Stomach (tissue), 9 donors: ENCODE measurements around the gene CDK2AP2. TPM values are rescaled to one million over a fixed set of nuclear protein-coding genes. Genes with fewer than 3 reads are reported as not detected.

Source experiments
- DNase-seq, 2 donors: peaks; one replicate each; pipeline versions ENCODE4 v3.0.0 to v3.0.0-alpha.2; 2013 to 2019
- H3K27ac ChIP-seq, 5 donors: fragments of 200-600 bp in 4 of 5; sonication (generic) in 4 of 5; one replicate each; pipeline ENCODE4 v1.5.1; 2013 to 2019; ENCODE audit warnings: mild to moderate bottlenecking in 1 of 5, moderate library complexity in 1 of 5
- H3K27me3 ChIP-seq, 3 donors: fragments of 200-600 bp; sonication (generic); one replicate each; pipeline ENCODE4 v1.5.1; 2017 to 2019; ENCODE audit warnings: mixed run types in 1 of 3
- H3K36me3 ChIP-seq, 4 donors: fragments of 200-600 bp; sonication (generic); 1 replicate in 3 of 4; 2 replicates in 1 of 4; pipeline ENCODE4 v1.5.1; 2016 to 2019
- H3K4me1 ChIP-seq, 4 donors: fragments of 200-600 bp; sonication (generic); one replicate each; pipeline ENCODE4 v1.5.1; 2016 to 2019
- H3K4me3 ChIP-seq, 4 donors: fragments of 200-600 bp; sonication (generic) in 3 of 4; one replicate each; pipeline ENCODE4 v1.5.1; 2016 to 2019; ENCODE audit warnings: mild to moderate bottlenecking in 1 of 4
- H3K9me3 ChIP-seq, 4 donors: fragments of 200-600 bp; sonication (generic); one replicate each; pipeline ENCODE4 v1.5.1; 2016 to 2019
- EP300 ChIP-seq: sonication (generic); formaldehyde crosslinking; IDR thresholded peaks from one replicate; pipeline ENCODE4 v1.6.1; 2017; ENCODE audit warnings: antibody characterized with exemption
- POLR2A ChIP-seq, 4 donors: fragments of 450-650 bp; IDR thresholded peaks; one replicate each; pipeline ENCODE4 v1.6.1; 2016; ENCODE audit warnings: antibody characterized with exemption in 4 of 4, control low read depth in 2 of 4, mild to moderate bottlenecking in 1 of 4, moderate library complexity in 1 of 4
- POLR2AphosphoS5 ChIP-seq, 3 donors: sonication (generic); formaldehyde crosslinking; IDR thresholded peaks; one replicate each; pipeline ENCODE4 v1.6.1; 2016; ENCODE audit warnings: antibody characterized with exemption in 3 of 3
- WGBS, 5 donors: extraction: QIAGEN DNeasy Blood & Tissue Kit in 3 of 5; methylation state at CpG; one replicate each; pipeline versions ENCODE4 v1.1.5 to v1.1.7; 2013 to 2018; 5-methylcytosine and 5-hydroxymethylcytosine counted together
- intact Hi-C: fragments of 100-400 bp; cut with DNase I; formaldehyde crosslinking; loops from one replicate; pipeline ENCODE4 v1.15.1; 2023; ENCODE audit warnings: low total_unique reads
- polyA plus RNA-seq, 3 donors: library from polyadenylated mRNA; stranded (reverse); fragments of 200-250 nt; gene quantifications; one replicate each; pipeline ENCODE4 v1.2.3, GENCODE V29; 2013
- total RNA-seq, 5 donors: library from RNA; depleted of rRNA; stranded (reverse); fragments of >200 nt; gene quantifications; one replicate each; pipeline versions ENCODE4 v1.1.0 to v1.2.3, GENCODE V29; 2014 to 2016
- TF ChIP-seq, protein P1 (sequence below), 7 experiments: fragments of 450-650 bp in 4 of 7; fragments of 200-600 bp in 3 of 7; sonication (generic) in 3 of 7; IDR thresholded peaks; one replicate each; pipeline ENCODE4 v1.5.1; 2016 to 2019; ENCODE audit warnings: antibody characterized with exemption in 7 of 7, control low read depth in 2 of 7, mild to moderate bottlenecking in 1 of 7
- donor health status: healthy with polysubstance abuse.
- donor health status: Bipolar disorder and iron deficiency.
- donor health status: healthy.

CDK2AP2 gene
- total and polyA plus RNA-seq, 8 donors = 8.3 to 95.9 (median 62.3) TPM

DNA sequence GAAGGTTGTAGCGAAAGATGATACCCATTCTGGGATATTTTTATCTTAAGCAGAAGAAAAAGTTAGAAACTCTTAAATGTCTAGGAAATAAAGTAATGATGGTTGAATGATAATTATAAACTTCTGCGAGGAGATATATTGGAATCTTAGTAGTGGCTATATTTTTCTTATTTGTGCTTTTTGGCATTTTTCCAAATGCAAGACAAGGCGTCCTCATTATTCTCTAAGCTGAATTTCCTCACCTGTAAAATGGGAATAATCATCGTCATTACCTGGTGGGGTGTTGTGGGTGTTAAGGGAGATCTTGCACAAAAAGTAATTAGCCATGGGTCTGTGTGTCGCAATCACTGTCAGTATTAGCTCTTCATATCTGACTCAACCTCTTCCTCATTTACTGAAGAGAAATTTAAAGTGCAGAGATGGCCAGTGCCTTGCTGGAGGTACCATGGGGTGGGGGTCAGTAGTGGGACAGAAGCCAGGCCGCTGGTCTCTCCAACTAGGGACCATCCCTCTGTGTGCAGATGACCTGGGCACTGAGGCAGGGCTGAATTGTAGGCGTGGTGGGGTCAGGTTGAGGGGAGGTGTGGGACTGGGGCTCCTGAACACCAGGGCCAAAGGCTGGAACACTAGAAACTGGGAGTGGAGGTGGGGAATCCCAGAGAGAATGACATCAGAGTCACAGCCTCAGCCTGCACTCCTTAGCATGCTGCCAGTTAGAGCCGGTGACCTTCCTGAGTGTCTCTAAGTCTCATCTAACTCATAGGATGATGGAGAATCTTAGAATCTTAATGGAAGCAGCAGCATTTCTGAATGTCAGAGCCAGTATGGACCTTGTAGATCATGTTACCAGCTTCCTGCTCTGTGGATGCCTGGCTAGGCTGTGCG lies 6.9 kb downstream of the CDK2AP2 start:
- H3K4me3 ChIP-seq = no peak overlapping the region
- intact Hi-C loops = loop anchor here (10.0 kb wide), 1 partner anchor 66 kb away; the partner anchor contains the start of gene PTPRCAP
- 92 to 96% (median 93%) methylated on average over 9 of the region's 9 CpGs for WGBS, 5 donors
- no peaks in the 10 kb centered on the region for H3K9me3 ChIP-seq
- DNase-seq = no peak
- H3K36me3 ChIP-seq = peaks cover 4 to 61% (median 45%) of the 10 kb centered on the region in 4 donors
- peaks cover 27 to 32% (median 29%) of the 10 kb centered on the region in 4 donors for H3K4me1 ChIP-seq
- H3K27ac ChIP-seq = no peak overlapping the region
- H3K27me3 ChIP-seq = peaks cover 0 to 22% (median 0%) of the 10 kb centered on the region in 3 donors
- TF ChIP-seq, protein P1, sequence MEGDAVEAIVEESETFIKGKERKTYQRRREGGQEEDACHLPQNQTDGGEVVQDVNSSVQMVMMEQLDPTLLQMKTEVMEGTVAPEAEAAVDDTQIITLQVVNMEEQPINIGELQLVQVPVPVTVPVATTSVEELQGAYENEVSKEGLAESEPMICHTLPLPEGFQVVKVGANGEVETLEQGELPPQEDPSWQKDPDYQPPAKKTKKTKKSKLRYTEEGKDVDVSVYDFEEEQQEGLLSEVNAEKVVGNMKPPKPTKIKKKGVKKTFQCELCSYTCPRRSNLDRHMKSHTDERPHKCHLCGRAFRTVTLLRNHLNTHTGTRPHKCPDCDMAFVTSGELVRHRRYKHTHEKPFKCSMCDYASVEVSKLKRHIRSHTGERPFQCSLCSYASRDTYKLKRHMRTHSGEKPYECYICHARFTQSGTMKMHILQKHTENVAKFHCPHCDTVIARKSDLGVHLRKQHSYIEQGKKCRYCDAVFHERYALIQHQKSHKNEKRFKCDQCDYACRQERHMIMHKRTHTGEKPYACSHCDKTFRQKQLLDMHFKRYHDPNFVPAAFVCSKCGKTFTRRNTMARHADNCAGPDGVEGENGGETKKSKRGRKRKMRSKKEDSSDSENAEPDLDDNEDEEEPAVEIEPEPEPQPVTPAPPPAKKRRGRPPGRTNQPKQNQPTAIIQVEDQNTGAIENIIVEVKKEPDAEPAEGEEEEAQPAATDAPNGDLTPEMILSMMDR (IDR thresholded peaks at IDR 0.05) = no peak
- TF ChIP-seq POLR2A (IDR thresholded peaks at IDR 0.05) (no peak), EP300 (no peak), POLR2AphosphoS5 (IDR thresholded peaks at IDR 0.05) (no peak)

GRCh38 chr11:67500484-67500821 lies 7.5 kb downstream of the CDK2AP2 start:
- TF ChIP-seq EP300 (no peak), POLR2AphosphoS5 (IDR thresholded peaks at IDR 0.05) (no peak)
- TF ChIP-seq, protein P1 (IDR thresholded peaks at IDR 0.05) = no peak
- H3K36me3 ChIP-seq = peaks cover 8 to 67% (median 51%) of the 10 kb centered on the region in 4 donors
- H3K9me3 ChIP-seq = no peaks in the 10 kb centered on the region
- H3K4me1 ChIP-seq = peaks cover 21 to 25% (median 23%) of the 10 kb centered on the region in 4 donors
- intact Hi-C loops = loop anchor here (10.0 kb wide), 1 partner anchor 66 kb away; the partner anchor contains the start of gene PTPRCAP
- peaks cover 0 to 22% (median 0%) of the 10 kb centered on the region in 3 donors for H3K27me3 ChIP-seq
- no peak overlapping the region for H3K4me3 ChIP-seq
- no peak overlapping the region for H3K27ac ChIP-seq
- WGBS, 5 donors = 70 to 94% (median 86%) methylated on average over 1 of the region's 1 CpG
- no peak for DNase-seq

DNA sequence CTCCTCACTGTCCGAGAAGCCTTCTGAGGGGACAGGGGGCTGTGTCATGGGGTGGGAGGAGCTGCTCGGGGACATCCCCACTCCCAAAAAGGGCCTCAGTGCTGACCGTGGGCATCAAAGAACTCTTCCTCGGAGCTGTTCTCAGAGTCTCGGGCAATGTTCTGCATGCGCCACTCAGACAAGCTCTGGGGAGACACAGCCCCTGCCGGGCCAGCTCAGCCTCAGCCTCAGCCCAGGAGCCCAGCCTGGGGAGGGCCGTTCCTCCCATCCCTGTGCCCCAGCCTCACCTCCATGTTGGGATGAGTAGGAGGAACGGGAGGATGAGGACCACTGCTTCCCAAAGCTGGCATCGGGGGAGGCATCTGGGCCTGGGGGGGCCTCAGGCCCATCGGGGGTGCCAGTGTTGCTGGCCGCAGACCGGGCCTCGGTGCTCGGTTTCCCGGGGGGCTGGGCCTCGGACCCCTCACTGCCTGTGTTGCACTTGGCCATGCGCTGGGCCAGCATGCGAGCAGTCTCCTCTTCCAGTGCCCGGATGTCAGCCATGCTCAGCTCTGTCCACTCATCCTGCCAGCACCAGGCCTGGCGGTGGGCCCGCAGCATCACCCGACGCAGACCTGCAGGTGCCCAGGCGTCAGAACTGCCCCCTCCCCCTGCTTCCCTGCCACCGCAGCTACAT lies 8.0 kb downstream of the CDK2AP2 start:
- H3K4me3 ChIP-seq = no peak overlapping the region
- no peak overlapping the region for H3K27ac ChIP-seq
- TF ChIP-seq POLR2AphosphoS5 (IDR thresholded peaks at IDR 0.05) (no peak), POLR2A (IDR thresholded peaks at IDR 0.05) (no peak), EP300 (no peak)
- TF ChIP-seq, protein P1 (IDR thresholded peaks at IDR 0.05) = no peak
- H3K4me1 ChIP-seq = peaks cover 16 to 20% (median 18%) of the 10 kb centered on the region in 4 donors
- peaks cover 0 to 22% (median 0%) of the 10 kb centered on the region in 3 donors for H3K27me3 ChIP-seq
- WGBS, 5 donors = 95 to 100% (median 97%) methylated on average over 7 to 26 of the region's 26 CpGs
- peaks cover 8 to 72% (median 56%) of the 10 kb centered on the region in 4 donors for H3K36me3 ChIP-seq
- H3K9me3 ChIP-seq = no peaks in the 10 kb centered on the region
- intact Hi-C loops = loop anchor here (10.0 kb wide), 2 partner anchors 65 to 105 kb away; partner anchors contain the start of genes PTPRCAP and RAD9A
- no peak for DNase-seq

DNA sequence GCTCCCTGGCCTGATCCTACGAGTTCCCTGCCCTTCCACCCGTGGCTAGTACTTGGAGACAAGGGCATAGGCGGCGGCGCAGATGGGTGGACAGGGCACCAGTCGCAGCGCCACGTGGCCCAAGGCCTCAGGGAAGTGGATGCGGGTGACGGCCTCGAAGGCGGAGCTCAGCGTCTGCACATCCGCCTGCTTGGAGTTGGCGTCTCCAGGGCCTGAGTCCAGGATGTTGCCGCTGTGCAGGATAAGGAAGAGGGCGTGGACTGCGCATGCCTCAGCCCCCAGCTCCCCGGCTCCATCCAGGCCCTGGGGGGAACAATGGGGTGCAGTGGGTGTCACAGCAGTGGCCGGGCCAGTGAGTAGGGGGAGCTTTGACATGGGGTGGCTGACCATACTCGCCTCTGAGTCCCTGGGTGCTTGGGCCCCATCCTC lies 9.4 kb downstream of the CDK2AP2 start:
- H3K4me1 ChIP-seq = peaks cover 2 to 6% (median 5%) of the 10 kb centered on the region in 4 donors
- no peak overlapping the region for H3K27ac ChIP-seq
- DNase-seq = no peak
- H3K9me3 ChIP-seq = no peaks in the 10 kb centered on the region
- TF ChIP-seq, protein P1 (IDR thresholded peaks at IDR 0.05) = no peak
- TF ChIP-seq POLR2A (IDR thresholded peaks at IDR 0.05) = no peak
- TF ChIP-seq EP300 = no peak
- peaks cover 9 to 86% (median 69%) of the 10 kb centered on the region in 4 donors for H3K36me3 ChIP-seq
- peaks cover 0 to 12% (median 0%) of the 10 kb centered on the region in 3 donors for H3K27me3 ChIP-seq
- WGBS, 5 donors = 84 to 92% (median 87%) methylated on average over 18 to 21 of the region's 21 CpGs
- H3K4me3 ChIP-seq = no peak overlapping the region
- intact Hi-C loops = loop anchor here (10.0 kb wide), 1 partner anchor 104 kb away; the partner anchor contains the start of gene RAD9A
